SU-DHL-6 (cell line): ENCODE measurements around the gene HMG20B.

ENCODE experiments used
- H2AFZ ChIP-seq: fragments of 200-600 bp; sonication (generic); 2 replicates; pipeline ENCODE4 v1.6.1; 2014; ENCODE audit warnings: low read depth, mild to moderate bottlenecking, moderate library complexity, mixed read lengths, antibody characterized with exemption, low read length; ENCODE audit not compliant: severe bottlenecking
- H3F3A ChIP-seq: fragments of 200-600 bp; shearing (Covaris generic); 2 replicates; pipeline ENCODE4 v1.6.0; 2016; ENCODE audit warnings: antibody characterized with exemption, mild to moderate bottlenecking; ENCODE audit not compliant: insufficient read depth
- H3K27ac ChIP-seq: fragments of 200-600 bp; sonication (generic); 2 replicates; pipeline ENCODE4 v1.5.1; 2016; ENCODE audit warnings: low read depth, mild to moderate bottlenecking, low read length, moderate library complexity, mixed read lengths
- H3K27me3 ChIP-seq: fragments of 200-600 bp; sonication (generic), shearing (Covaris generic); 2 replicates; pipeline ENCODE4 v1.6.0; 2014; ENCODE audit warnings: mild to moderate bottlenecking, low read length
- H3K36me3 ChIP-seq: fragments of 200-600 bp; sonication (generic); 2 replicates; pipeline ENCODE4 v1.6.1; 2014; ENCODE audit warnings: mild to moderate bottlenecking, low read length, mixed read lengths
- H3K4me2 ChIP-seq: fragments of 300-600, 200-600 bp; shearing (Covaris generic), sonication (generic); 2 replicates; pipeline ENCODE4 v1.6.0; 2014; ENCODE audit warnings: low read length, low read depth, mild to moderate bottlenecking; ENCODE audit not compliant: poor library complexity, severe bottlenecking
- H3K4me3 ChIP-seq: fragments of 200-600 bp; sonication (generic); 2 replicates; pipeline ENCODE4 v1.5.1; 2014; ENCODE audit warnings: antibody characterized with exemption, low read length, mild to moderate bottlenecking, mixed read lengths; ENCODE audit not compliant: insufficient read depth, poor library complexity, severe bottlenecking
- H3K79me2 ChIP-seq: fragments of 200-600 bp; sonication (generic); 2 replicates; pipeline ENCODE4 v1.6.1; 2014; ENCODE audit warnings: mild to moderate bottlenecking, low read length, moderate library complexity; ENCODE audit not compliant: insufficient read depth
- H3K9ac ChIP-seq: fragments of 200-600 bp; sonication (generic); 2 replicates; pipeline ENCODE4 v1.7.0; 2014; ENCODE audit warnings: mild to moderate bottlenecking, low read length
- H3K9me2 ChIP-seq: fragments of 200-600 bp; sonication (generic); replicated peaks from 2 replicates; pipeline ENCODE4 v1.6.1; 2014; ENCODE audit warnings: low read length; ENCODE audit not compliant: insufficient read depth
- H3K9me3 ChIP-seq: fragments of 200-600 bp; sonication (generic); 2 replicates; pipeline ENCODE4 v1.6.1; 2014; ENCODE audit warnings: low read length, mixed read lengths; ENCODE audit not compliant: insufficient read depth
- H4K20me1 ChIP-seq: fragments of 200-600 bp; sonication (generic); 2 replicates; pipeline ENCODE4 v1.6.1; 2014; ENCODE audit warnings: low read depth, mild to moderate bottlenecking, antibody characterized with exemption, low read length, moderate library complexity, mixed read lengths
- EZH2phosphoT487 ChIP-seq: fragments of 200-600 bp; sonication (generic), shearing (Covaris generic); conservative IDR thresholded peaks from 2 replicates; pipeline ENCODE4 v1.6.1; 2018; ENCODE audit warnings: mild to moderate bottlenecking, antibody characterized with exemption, low read length, moderate library complexity, mixed read lengths
- TF ChIP-seq, protein P1 (sequence below): fragments of 200-600 bp; sonication (generic); IDR thresholded peaks from one replicate; pipeline ENCODE4 v1.5.1; 2017; ENCODE audit warnings: antibody characterized with exemption, mild to moderate bottlenecking, low read length, moderate library complexity; ENCODE audit not compliant: insufficient read depth, poor library complexity, severe bottlenecking

Gene HMG20B

DNA sequence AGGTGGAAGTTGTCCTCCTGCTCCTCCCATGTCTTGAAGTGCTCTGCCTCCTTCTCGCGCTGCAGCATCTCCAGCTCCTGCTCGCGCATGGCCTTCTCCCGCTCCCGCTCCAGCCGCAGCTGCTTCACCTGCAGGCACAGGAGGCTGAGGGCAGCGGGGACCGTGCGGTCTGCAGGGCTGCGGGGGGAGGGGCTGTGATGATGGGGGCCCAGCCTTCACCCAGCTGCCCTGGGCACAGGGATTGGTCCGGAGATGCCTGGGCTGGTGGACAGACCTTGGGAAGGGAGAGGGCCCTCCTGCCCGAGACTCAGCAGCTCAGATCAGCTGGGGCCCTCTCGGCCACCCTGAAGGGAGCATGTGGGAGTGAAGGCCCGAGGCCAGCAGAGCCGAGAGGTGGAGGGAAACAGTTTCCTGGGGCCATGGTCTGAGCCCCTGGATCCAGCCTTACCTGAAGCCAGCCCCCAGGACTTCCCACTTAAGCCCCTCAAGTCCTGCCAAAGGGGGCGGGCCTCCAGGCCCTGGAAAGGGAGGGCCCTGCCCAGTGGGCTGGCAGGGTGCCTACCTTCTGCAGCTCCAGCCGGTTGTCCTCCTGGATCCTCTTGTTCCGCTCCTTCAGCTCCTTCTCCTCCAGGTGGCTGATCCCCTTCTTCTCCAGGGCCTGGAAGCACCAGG lies 47.5 kb downstream of the HMG20B start:
- no peaks in the 10 kb centered on the region for H3K9me3 ChIP-seq

DNA sequence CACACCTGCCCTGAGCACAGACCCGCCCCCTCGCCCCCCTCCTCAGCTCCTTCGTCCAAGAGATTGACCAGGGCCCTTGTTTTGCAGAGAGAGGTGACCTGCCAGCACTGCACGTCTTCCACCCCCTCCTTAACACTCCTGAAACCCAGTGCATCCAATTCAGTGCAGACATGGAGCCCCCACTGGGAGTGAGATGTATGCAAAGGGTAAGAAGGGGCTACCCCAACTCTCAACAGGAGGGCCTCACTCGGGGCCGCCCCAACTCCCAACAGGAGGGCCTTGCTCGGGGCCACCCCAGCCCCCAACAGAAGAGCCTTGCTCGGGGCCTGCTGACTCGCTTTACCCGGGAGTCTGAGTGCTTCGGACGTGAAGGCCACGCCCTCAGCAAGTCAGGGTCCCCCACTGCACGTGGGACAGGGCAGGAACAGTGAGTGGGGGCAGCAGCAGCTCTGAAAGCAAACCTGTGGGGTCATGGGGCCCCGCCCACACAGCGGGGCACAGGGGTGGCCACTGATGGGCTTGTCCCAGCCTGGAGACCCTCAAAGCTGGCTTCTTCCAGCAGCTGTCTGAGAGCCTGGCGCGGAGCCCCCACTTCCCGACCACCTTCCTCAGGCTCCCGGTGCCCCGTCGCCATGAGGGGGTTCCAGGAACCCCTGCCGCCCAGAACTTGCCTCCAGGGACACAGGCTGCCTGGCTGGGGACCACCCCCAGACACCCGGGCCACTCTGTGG lies 48.2 kb downstream of the HMG20B start:
- Histone ChIP-seq H3K27ac (no peak overlapping the region), H3K9me2 (no peaks in the 10 kb centered on the region), H3K4me3 (no peak overlapping the region), H3K36me3 (no peaks in the 10 kb centered on the region), H4K20me1 (peaks cover 2% of the 10 kb centered on the region; the same call in 1 of the 2 replicates), H3K4me2 (no peak overlapping the region), H3K9me3 (no peaks in the 10 kb centered on the region), H3K79me2 (peaks cover 22% of the 10 kb centered on the region), H3F3A (no peaks in the 10 kb centered on the region), H3K9ac (no peak overlapping the region), H2AFZ (no peak overlapping the region), H3K27me3 (no peaks in the 10 kb centered on the region)
- TF ChIP-seq, protein P1, sequence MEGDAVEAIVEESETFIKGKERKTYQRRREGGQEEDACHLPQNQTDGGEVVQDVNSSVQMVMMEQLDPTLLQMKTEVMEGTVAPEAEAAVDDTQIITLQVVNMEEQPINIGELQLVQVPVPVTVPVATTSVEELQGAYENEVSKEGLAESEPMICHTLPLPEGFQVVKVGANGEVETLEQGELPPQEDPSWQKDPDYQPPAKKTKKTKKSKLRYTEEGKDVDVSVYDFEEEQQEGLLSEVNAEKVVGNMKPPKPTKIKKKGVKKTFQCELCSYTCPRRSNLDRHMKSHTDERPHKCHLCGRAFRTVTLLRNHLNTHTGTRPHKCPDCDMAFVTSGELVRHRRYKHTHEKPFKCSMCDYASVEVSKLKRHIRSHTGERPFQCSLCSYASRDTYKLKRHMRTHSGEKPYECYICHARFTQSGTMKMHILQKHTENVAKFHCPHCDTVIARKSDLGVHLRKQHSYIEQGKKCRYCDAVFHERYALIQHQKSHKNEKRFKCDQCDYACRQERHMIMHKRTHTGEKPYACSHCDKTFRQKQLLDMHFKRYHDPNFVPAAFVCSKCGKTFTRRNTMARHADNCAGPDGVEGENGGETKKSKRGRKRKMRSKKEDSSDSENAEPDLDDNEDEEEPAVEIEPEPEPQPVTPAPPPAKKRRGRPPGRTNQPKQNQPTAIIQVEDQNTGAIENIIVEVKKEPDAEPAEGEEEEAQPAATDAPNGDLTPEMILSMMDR, result no peak
- no peak for TF ChIP-seq EZH2phosphoT487

More for the DNA sequence above, 47.5 kb downstream of the HMG20B start:
- Histone ChIP-seq H2AFZ (no peak overlapping the region), H4K20me1 (no peaks in the 10 kb centered on the region), H3K79me2 (peaks cover 15% of the 10 kb centered on the region), H3K4me3 (no peak overlapping the region), H3K9me2 (no peaks in the 10 kb centered on the region), H3K9ac (no peak overlapping the region), H3K27me3 (no peaks in the 10 kb centered on the region), H3K27ac (no peak overlapping the region), H3K36me3 (no peaks in the 10 kb centered on the region), H3F3A (no peaks in the 10 kb centered on the region), H3K4me2 (no peak overlapping the region)
- TF ChIP-seq EZH2phosphoT487, result no peak
- TF ChIP-seq, protein P1, result no peak

DNA sequence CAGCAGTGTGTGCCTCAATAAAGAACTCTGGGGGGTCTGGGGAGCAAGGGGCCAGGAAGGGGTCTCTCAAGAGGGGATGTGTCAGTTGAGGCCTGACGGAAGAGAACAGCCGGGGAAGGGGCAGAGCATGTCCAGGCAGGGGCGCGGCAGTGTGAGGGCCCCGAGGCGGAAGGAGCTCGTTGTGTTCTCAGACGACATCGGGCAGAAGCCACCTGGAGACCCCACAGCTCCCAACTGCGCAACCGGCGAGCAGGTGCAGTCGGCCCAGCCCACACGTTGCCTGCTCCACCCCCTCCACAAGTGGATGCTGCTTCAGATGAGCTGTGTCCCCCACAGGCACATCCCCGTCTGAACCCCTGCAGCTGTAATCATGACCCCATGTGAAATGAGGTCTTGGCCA lies 48.9 kb downstream of the HMG20B start:
- peaks cover 4% of the 10 kb centered on the region; the same call in 1 of the 2 replicates for H4K20me1 ChIP-seq
- H3K79me2 ChIP-seq, result peaks cover 28% of the 10 kb centered on the region
- TF ChIP-seq, protein P1, result no peak
- no peak for TF ChIP-seq EZH2phosphoT487
- no peak overlapping the region for H3K27ac ChIP-seq
- no peaks in the 10 kb centered on the region for H3F3A ChIP-seq
- H2AFZ ChIP-seq, result no peak overlapping the region
- no peak overlapping the region for H3K9ac ChIP-seq
- H3K27me3 ChIP-seq, result no peaks in the 10 kb centered on the region
- H3K36me3 ChIP-seq, result no peaks in the 10 kb centered on the region
- H3K9me2 ChIP-seq, result no peaks in the 10 kb centered on the region
- no peak overlapping the region for H3K4me3 ChIP-seq
- H3K9me3 ChIP-seq, result no peaks in the 10 kb centered on the region
- H3K4me2 ChIP-seq, result no peak overlapping the region
